ENCODE data around the gene CYP26C1.

Gene CYP26C1

DNA sequence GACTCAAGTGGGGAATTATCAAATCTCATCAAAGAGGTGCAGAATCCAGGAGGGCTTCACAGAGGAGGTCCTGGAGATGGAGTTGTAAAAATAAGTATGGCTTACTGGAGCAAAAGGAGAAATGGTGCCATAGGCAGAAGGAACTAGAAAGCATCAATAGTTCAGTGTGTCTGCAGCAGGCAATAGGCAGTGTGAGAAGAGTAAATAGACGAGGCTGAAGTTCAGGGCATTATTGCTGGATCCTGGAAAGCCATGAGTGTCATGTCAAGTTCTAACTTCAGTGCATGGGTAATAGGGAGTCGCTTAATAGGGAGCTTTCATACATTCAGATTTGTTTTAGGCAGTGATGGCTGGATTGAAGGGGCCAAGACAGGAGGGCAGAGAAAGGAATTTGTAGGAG, 52.4 kb downstream of the CYP26C1 start:
- DNase-seq (ENCODE audit: low read depth), result no peak

DNA sequence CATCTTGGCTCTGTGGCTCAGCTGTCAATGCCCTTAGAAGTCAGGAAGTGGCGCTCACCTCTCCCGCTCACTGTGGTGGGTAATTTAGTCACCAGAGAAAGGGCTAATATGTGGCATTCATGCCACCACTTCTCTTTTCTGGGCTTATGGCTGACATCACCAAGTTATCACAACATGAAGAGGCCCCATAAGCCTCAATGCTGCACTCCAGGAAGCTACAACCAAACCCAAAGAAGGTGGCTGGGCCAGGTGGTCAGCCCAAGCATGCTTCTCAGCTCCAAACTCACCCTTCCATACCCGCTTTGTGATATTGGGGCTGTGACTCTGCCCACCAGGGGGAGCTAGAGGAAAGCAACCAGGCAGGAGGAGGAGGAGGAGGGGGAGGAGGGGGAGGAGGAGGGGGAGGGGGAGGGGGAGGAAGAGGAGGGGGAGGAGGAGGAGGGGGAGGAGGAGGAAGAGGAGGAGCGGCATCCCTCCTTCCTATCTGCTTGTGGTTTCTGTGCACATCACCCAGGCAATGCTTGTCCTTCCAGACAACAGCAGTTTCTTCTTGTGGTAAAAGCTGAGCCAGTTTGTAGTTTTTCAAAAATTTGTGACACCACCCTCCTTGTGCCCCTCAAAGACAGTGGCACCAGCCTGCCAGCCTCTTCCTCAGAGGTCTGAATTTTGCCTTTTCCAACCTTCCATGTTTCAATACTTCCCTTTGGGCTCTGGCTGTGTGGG, 55.2 kb downstream of the CYP26C1 start:
- DNase-seq (ENCODE audit: low read depth), result peak; percentile 60
